ENCODE measurements around the gene DHRS4L2.
"Not testable (repeated sequence)": the region's sequence is repeated elsewhere in the genome, so short reads cannot be mapped to it uniquely, and the experiment has no call there.

GRCh38 chr14:24001078-24001477 is 12.3 kb downstream of the DHRS4L2 start:
- TF ChIP-seq, protein P1, sequence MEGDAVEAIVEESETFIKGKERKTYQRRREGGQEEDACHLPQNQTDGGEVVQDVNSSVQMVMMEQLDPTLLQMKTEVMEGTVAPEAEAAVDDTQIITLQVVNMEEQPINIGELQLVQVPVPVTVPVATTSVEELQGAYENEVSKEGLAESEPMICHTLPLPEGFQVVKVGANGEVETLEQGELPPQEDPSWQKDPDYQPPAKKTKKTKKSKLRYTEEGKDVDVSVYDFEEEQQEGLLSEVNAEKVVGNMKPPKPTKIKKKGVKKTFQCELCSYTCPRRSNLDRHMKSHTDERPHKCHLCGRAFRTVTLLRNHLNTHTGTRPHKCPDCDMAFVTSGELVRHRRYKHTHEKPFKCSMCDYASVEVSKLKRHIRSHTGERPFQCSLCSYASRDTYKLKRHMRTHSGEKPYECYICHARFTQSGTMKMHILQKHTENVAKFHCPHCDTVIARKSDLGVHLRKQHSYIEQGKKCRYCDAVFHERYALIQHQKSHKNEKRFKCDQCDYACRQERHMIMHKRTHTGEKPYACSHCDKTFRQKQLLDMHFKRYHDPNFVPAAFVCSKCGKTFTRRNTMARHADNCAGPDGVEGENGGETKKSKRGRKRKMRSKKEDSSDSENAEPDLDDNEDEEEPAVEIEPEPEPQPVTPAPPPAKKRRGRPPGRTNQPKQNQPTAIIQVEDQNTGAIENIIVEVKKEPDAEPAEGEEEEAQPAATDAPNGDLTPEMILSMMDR (IDR thresholded peaks at IDR 0.05; ENCODE audit: insufficient read depth, low read length), result not testable (repeated sequence)
- not testable (repeated sequence) for TF ChIP-seq POLR2AphosphoS5, GABPA (IDR thresholded peaks at IDR 0.05; ENCODE audit: low read depth)
